HL-60/S4 treated with retinoic acid at 250 ng/mL for 4 days and 3 days (cell line): ENCODE measurements around the gene EMILIN2.

ENCODE experiments used
- in situ Hi-C: fragments of 300-500 bp; cut with MboI; formaldehyde crosslinking; loops from 2 replicates; pipeline ENCODE4 v1.7.0; 2022; ENCODE audit warnings: low sequenced_read_pairs

Gene EMILIN2

GRCh38 chr18:2897448-2898185 lies 50.8 kb downstream of the EMILIN2 start:
- in situ Hi-C loops, result no loop called here

- in situ Hi-C loops, result no loop called here
These were observed 51.4 kb downstream of the EMILIN2 start for GRCh38 chr18:2898186-2898640.

GRCh38 chr18:2900684-2901422 lies 54.0 kb downstream of the EMILIN2 start:
- in situ Hi-C loops, result loop anchor here (25.0 kb wide), 1 partner anchor 761 kb away; no protein-coding TSS in a partner anchor

- in situ Hi-C loops, result loop anchor here (25.0 kb wide), 1 partner anchor 761 kb away; no protein-coding TSS in a partner anchor
These were observed 54.7 kb downstream of the EMILIN2 start for GRCh38 chr18:2901423-2901985.

GRCh38 chr18:2902327-2902726 lies 55.5 kb downstream of the EMILIN2 start:
- in situ Hi-C loops, result loop anchor here (25.0 kb wide), 1 partner anchor 760 kb away; no protein-coding TSS in a partner anchor

GRCh38 chr18:2903006-2903405 lies 56.2 kb downstream of the EMILIN2 start:
- in situ Hi-C loops, result loop anchor here (25.0 kb wide), 1 partner anchor 759 kb away; no protein-coding TSS in a partner anchor

- in situ Hi-C loops, result loop anchor here (25.0 kb wide), 1 partner anchor 756 kb away; no protein-coding TSS in a partner anchor
These were observed 59.3 kb downstream of the EMILIN2 start for GRCh38 chr18:2905854-2906703.

GRCh38 chr18:2906704-2907549 lies 60.1 kb downstream of the EMILIN2 start:
- in situ Hi-C loops, result loop anchor here (25.0 kb wide), 1 partner anchor 755 kb away; no protein-coding TSS in a partner anchor

- in situ Hi-C loops, result loop anchor here (25.0 kb wide), 1 partner anchor 755 kb away; no protein-coding TSS in a partner anchor
These were observed 60.8 kb downstream of the EMILIN2 start for GRCh38 chr18:2907550-2908135.

GRCh38 chr18:2908166-2908945 lies 61.5 kb downstream of the EMILIN2 start:
- in situ Hi-C loops, result loop anchor here (25.0 kb wide), 1 partner anchor 754 kb away; no protein-coding TSS in a partner anchor

- in situ Hi-C loops, result loop anchor here (25.0 kb wide), 1 partner anchor 753 kb away; no protein-coding TSS in a partner anchor
These were observed 62.1 kb downstream of the EMILIN2 start for GRCh38 chr18:2908946-2909335.

- in situ Hi-C loops, result loop anchor here (25.0 kb wide), 1 partner anchor 753 kb away; no protein-coding TSS in a partner anchor
These were observed 62.8 kb downstream of the EMILIN2 start for GRCh38 chr18:2909431-2910140.

GRCh38 chr18:2910261-2910660 lies 63.5 kb downstream of the EMILIN2 start:
- in situ Hi-C loops, result loop anchor here (25.0 kb wide), 1 partner anchor 752 kb away; no protein-coding TSS in a partner anchor

GRCh38 chr18:2910751-2911425 lies 64.1 kb downstream of the EMILIN2 start:
- in situ Hi-C loops, result loop anchor here (25.0 kb wide), 1 partner anchor 751 kb away; no protein-coding TSS in a partner anchor

GRCh38 chr18:2911533-2911932 lies 64.7 kb downstream of the EMILIN2 start:
- in situ Hi-C loops, result loop anchor here (25.0 kb wide), 1 partner anchor 751 kb away; no protein-coding TSS in a partner anchor
